ENCODE measurements around the gene ADAMTS12.

- TF ChIP-seq CTCF (conservative IDR thresholded peaks at IDR 0.05 in 1 of 2, IDR thresholded peaks at IDR 0.05 in 1 of 2; ENCODE audit: low read depth in 1 of 2, low read length in 2 of 2) (no peak), EZH2 (IDR thresholded peaks at IDR 0.05; ENCODE audit: low read length, missing control alignments) (no peak)
These were observed 309.4 kb downstream of the ADAMTS12 start for GRCh38 chr5:33582417-33582816.
